HG02852 (cell line): ENCODE measurements around the gene SARS1.
"Not testable (repeated sequence)": the region's sequence is repeated elsewhere in the genome, so short reads cannot be mapped to it uniquely, and the experiment has no call there.

ENCODE experiments used
- ATAC-seq: cut with Tn5 transposase; IDR thresholded peaks from one replicate; pipeline ENCODE4 v1.9.1; 2021; ENCODE audit warnings: mild to moderate bottlenecking, moderate library complexity; ENCODE audit not compliant: unreplicated experiment

SARS1 gene

GRCh38 chr1:109192433-109192832, 21.3 kb upstream of the SARS1 start:
- no peak for ATAC-seq

- no peak for ATAC-seq
Measured at GRCh38 chr1:109193653-109194590, 19.8 kb upstream of the SARS1 start.

GRCh38 chr1:109197158-109198042, 16.3 kb upstream of the SARS1 start:
- no peak for ATAC-seq

GRCh38 chr1:109198043-109198695, 15.5 kb upstream of the SARS1 start:
- ATAC-seq, result no peak

GRCh38 chr1:109198745-109199144, 15.0 kb upstream of the SARS1 start:
- ATAC-seq, result no peak

- no peak for ATAC-seq
Measured at GRCh38 chr1:109199710-109200109, 14.0 kb upstream of the SARS1 start.

- ATAC-seq, result no peak
Measured at GRCh38 chr1:109201123-109201703, 12.5 kb upstream of the SARS1 start.

GRCh38 chr1:109204484-109204883, 9.2 kb upstream of the SARS1 start:
- ATAC-seq, result no peak

GRCh38 chr1:109206339-109206738, 7.4 kb upstream of the SARS1 start:
- no peak for ATAC-seq

GRCh38 chr1:109207467-109208103, 6.1 kb upstream of the SARS1 start:
- ATAC-seq, result no peak

- no peak for ATAC-seq
Measured at GRCh38 chr1:109208394-109208793, 5.3 kb upstream of the SARS1 start.

GRCh38 chr1:109208836-109209463, 4.8 kb upstream of the SARS1 start:
- no peak for ATAC-seq

- no peak for ATAC-seq
Measured at GRCh38 chr1:109210058-109210457, 3.7 kb upstream of the SARS1 start.

GRCh38 chr1:109213345-109213823, 334 bp upstream of the SARS1 start:
- ATAC-seq, result no peak

GRCh38 chr1:109214695-109215623, 1.2 kb downstream of the SARS1 start:
- no peak for ATAC-seq

GRCh38 chr1:109216662-109217061, 2.9 kb downstream of the SARS1 start:
- no peak for ATAC-seq

- no peak for ATAC-seq
Measured at GRCh38 chr1:109218516-109218915, 4.8 kb downstream of the SARS1 start.

GRCh38 chr1:109221201-109221600, 7.5 kb downstream of the SARS1 start:
- not testable (repeated sequence) for ATAC-seq

GRCh38 chr1:109225308-109225707, 11.6 kb downstream of the SARS1 start:
- ATAC-seq, result no peak
